ENCODE results near the gene RPS6KA2. TPM values are rescaled to one million over a fixed set of nuclear protein-coding genes. Genes with fewer than 3 reads are reported as not detected.

RPS6KA2 gene
- total and polyA plus RNA-seq, 2 donors (not counting 3 experiments of a cell fraction or from before 2014, with no cell fraction given): 54.5 to 75.8 TPM

DNA sequence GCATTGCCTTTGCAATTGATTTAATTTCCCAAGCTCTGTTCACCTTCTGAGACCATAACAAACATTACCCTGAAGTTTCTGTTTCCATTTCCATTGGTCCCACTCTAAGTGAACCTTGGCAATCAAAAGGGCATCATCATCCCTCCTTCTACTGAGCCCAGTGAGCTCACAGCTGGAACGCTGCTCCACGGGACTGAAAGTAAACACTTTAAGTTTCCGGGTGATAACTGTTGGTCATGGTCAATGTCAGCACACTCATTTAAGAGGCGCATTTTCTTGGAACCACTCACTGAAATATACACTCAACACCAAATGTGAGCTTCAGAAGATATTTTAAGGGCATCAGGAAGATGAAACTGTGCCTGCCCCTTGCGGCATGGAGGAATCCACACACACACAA is 37.1 kb upstream of the RPS6KA2 start:
- no peaks in the 10 kb centered on the region for H3K36me3 ChIP-seq (ENCODE audit: control insufficient read depth in 2 of 2, extremely low read depth in 1 of 2, insufficient read depth in 2 of 2, low read length in 2 of 2)
- no peak overlapping the region for H3K4me2 ChIP-seq (ENCODE audit: insufficient read depth, low read length)
- DNase-seq (ENCODE audit: low read depth, low spot score): peak; percentile 59
- H3K4me1 ChIP-seq (ENCODE audit: control insufficient read depth, extremely low read depth, insufficient read depth, low read length): no peaks in the 10 kb centered on the region
- no peaks in the 10 kb centered on the region for H4K20me1 ChIP-seq (replicated peaks; ENCODE audit: control insufficient read depth, extremely low read depth, insufficient read depth, low read length)
- H3K9me3 ChIP-seq (replicated peaks; ENCODE audit: control insufficient read depth, insufficient read depth, low read length): no peaks in the 10 kb centered on the region
- no peaks in the 10 kb centered on the region for H3K79me2 ChIP-seq (ENCODE audit: control insufficient read depth, insufficient read depth, low read length)
- H3K27me3 ChIP-seq (ENCODE audit: control insufficient read depth in 2 of 2, insufficient read depth in 2 of 2, low read length in 2 of 2): no peaks in the 10 kb centered on the region
- ChIA-PET POLR2A (no interaction called here), CTCF (interaction anchor here (0.7 to 1.6 kb wide), 3 partner anchors 10 to 326 kb away, joined by 3 to 4 read pairs (median 3); no protein-coding TSS in a partner anchor)
- H2AFZ ChIP-seq (ENCODE audit: low read depth, low read length): no peak overlapping the region
- no TSS peak for BruUV-seq (replicated peaks)
- no peaks in the 10 kb centered on the region for H3K9me1 ChIP-seq (replicated peaks; ENCODE audit: control insufficient read depth, extremely low read depth, insufficient read depth, low read length)
- H3K27ac ChIP-seq (ENCODE audit: insufficient read depth, low read depth, low read length): no peak overlapping the region
- intact Hi-C loops (cut with micrococcal nuclease) (loop anchor here (2.0 kb wide), 1 partner anchor 13 kb away; no protein-coding TSS in a partner anchor), dilution Hi-C loops (cut with MboI; ENCODE audit: extremely low pct_ligation_motif_present, low sequenced_read_pairs) (no loop called here)
- peak; percentile 72 for FAIRE-seq
- H3K9ac ChIP-seq (replicated peaks; ENCODE audit: extremely low read depth, insufficient read depth, low read length): no peak overlapping the region
- H3K4me3 ChIP-seq (replicated peaks in 1 of 3; ENCODE audit: insufficient read depth in 1 of 3, low read depth in 1 of 3, low read length in 3 of 3): no peak overlapping the region
- TF ChIP-seq JUN (IDR thresholded peaks at IDR 0.05; ENCODE audit: borderline replicate concordance, insufficient read depth, insufficient read length, low read depth): no peak
- no peak for TF ChIP-seq MYC (IDR thresholded peaks at IDR 0.05; ENCODE audit: low read depth, low read length)
- TF ChIP-seq EZH2 (IDR thresholded peaks at IDR 0.05; ENCODE audit: borderline replicate concordance, low read depth, low read length, severe bottlenecking): no peak
- TF ChIP-seq, protein P1, sequence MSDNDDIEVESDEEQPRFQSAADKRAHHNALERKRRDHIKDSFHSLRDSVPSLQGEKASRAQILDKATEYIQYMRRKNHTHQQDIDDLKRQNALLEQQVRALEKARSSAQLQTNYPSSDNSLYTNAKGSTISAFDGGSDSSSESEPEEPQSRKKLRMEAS (IDR thresholded peaks at IDR 0.05; ENCODE audit: insufficient read depth, insufficient read length): no peak
- no peak for TF ChIP-seq POLR2A (IDR thresholded peaks at IDR 0.05; ENCODE audit: low read depth, low read length)
- TF ChIP-seq, protein P2, sequence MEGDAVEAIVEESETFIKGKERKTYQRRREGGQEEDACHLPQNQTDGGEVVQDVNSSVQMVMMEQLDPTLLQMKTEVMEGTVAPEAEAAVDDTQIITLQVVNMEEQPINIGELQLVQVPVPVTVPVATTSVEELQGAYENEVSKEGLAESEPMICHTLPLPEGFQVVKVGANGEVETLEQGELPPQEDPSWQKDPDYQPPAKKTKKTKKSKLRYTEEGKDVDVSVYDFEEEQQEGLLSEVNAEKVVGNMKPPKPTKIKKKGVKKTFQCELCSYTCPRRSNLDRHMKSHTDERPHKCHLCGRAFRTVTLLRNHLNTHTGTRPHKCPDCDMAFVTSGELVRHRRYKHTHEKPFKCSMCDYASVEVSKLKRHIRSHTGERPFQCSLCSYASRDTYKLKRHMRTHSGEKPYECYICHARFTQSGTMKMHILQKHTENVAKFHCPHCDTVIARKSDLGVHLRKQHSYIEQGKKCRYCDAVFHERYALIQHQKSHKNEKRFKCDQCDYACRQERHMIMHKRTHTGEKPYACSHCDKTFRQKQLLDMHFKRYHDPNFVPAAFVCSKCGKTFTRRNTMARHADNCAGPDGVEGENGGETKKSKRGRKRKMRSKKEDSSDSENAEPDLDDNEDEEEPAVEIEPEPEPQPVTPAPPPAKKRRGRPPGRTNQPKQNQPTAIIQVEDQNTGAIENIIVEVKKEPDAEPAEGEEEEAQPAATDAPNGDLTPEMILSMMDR (IDR thresholded peaks at IDR 0.05; ENCODE audit: extremely low read depth in 1 of 2, insufficient read depth in 1 of 2, low read depth in 1 of 2, low read length in 2 of 2): no peak
- no peak for TF ChIP-seq FOS (IDR thresholded peaks at IDR 0.05; ENCODE audit: borderline replicate concordance, insufficient read depth, low read length)
- no peak for TF ChIP-seq POLR2AphosphoS5 (IDR thresholded peaks at IDR 0.05; ENCODE audit: insufficient read depth, low read depth, low read length)
- no peak for TF ChIP-seq GATA2 (IDR thresholded peaks at IDR 0.05; ENCODE audit: insufficient read depth, insufficient read length, low read depth, low read length)

Data from endothelial cell of umbilical vein (primary cell).